K562 (cell line): Measurements from ENCODE around the gene SLC2A8. TPM values are rescaled to one million over a fixed set of nuclear protein-coding genes. Genes with fewer than 3 reads are reported as not detected.

ENCODE experiments used
- CLOCK ChIP-seq: fragments of 250-450 bp; sonication (Bioruptor Pico); IDR thresholded peaks from 2 replicates; pipeline ENCODE4 v1.4.0; 2020; ENCODE audit warnings: mild to moderate bottlenecking, moderate library complexity, borderline replicate concordance
- FOXO4 ChIP-seq: fragments of 450-650 bp; formaldehyde crosslinking; IDR thresholded peaks from 2 replicates; pipeline ENCODE4 v1.4.0; 2020; ENCODE audit warnings: mild to moderate bottlenecking, moderate library complexity
- GATAD2A ChIP-seq: fragments of 450-650 bp; IDR thresholded peaks from 2 replicates; pipeline ENCODE4 v1.6.1; 2017
- HDAC2 ChIP-seq: fragments of 450-650 bp; IDR thresholded peaks from 2 replicates; pipeline ENCODE4 v1.6.1; 2016; ENCODE audit warnings: mild to moderate bottlenecking
- HMG20A ChIP-seq: fragments of 450-650 bp; formaldehyde crosslinking; conservative IDR thresholded peaks from 2 replicates; pipeline ENCODE4 v1.4.0; 2020; ENCODE audit warnings: mild to moderate bottlenecking, mixed read lengths
- ILK ChIP-seq: fragments of 450-650 bp; IDR thresholded peaks from 2 replicates; pipeline ENCODE4 v1.6.1; 2016; ENCODE audit warnings: missing genetic modification characterization, low read depth, mild to moderate bottlenecking, missing compliant biosample characterization, moderate library complexity, borderline replicate concordance
- MED1 ChIP-seq: sonication (generic); formaldehyde crosslinking; IDR thresholded peaks from 2 replicates; pipeline ENCODE4 v1.8.1; 2023; ENCODE audit warnings: missing genetic modification reagents, borderline replicate concordance
- NFE2L1 ChIP-seq: fragments of 450-650 bp; IDR thresholded peaks from 2 replicates; pipeline ENCODE4 v1.6.1; 2016; ENCODE audit warnings: missing genetic modification characterization, low read depth, mild to moderate bottlenecking, missing compliant biosample characterization, moderate library complexity, borderline replicate concordance
- OTX1 ChIP-seq: fragments of 450-650 bp; formaldehyde crosslinking; IDR thresholded peaks from 2 replicates; pipeline ENCODE4 v1.4.0; 2022; ENCODE audit warnings: mild to moderate bottlenecking
- PHTF2 ChIP-seq: fragments of 250-450 bp; sonication (Bioruptor Pico); IDR thresholded peaks from 2 replicates; pipeline ENCODE4 v1.5.0; 2021; ENCODE audit warnings: mild to moderate bottlenecking
- PYGO2 ChIP-seq: fragments of 450-650 bp; IDR thresholded peaks from 2 replicates; pipeline ENCODE4 v1.6.1; 2016; ENCODE audit warnings: mild to moderate bottlenecking, missing genetic modification characterization, moderate library complexity, missing compliant biosample characterization
- RBBP5 ChIP-seq: fragments of 200-600 bp; sonication (generic); IDR thresholded peaks from 2 replicates; pipeline ENCODE4 v1.6.1; 2012; ENCODE audit warnings: borderline replicate concordance, mild to moderate bottlenecking, low read length, control low read depth, inconsistent platforms; ENCODE audit not compliant: insufficient read depth, poor library complexity, severe bottlenecking
- SAP30 ChIP-seq: fragments of 200-600 bp; sonication (generic); IDR thresholded peaks from 2 replicates; pipeline ENCODE4 v1.6.1; 2012; ENCODE audit warnings: borderline replicate concordance, low read depth, mild to moderate bottlenecking, moderate library complexity, low read length, control low read depth, inconsistent platforms; ENCODE audit not compliant: insufficient read depth, poor library complexity, severe bottlenecking
- SETDB1 ChIP-seq: IDR thresholded peaks from one replicate; pipeline ENCODE4 v1.6.1; 2012; ENCODE audit warnings: low read length, control low read depth, inconsistent platforms
- SIN3A ChIP-seq, 2 experiments: fragments of 150-350 bp in 1 of 2; IDR thresholded peaks; 2 replicates each; pipeline ENCODE4 v1.6.1; 2011 to 2016; ENCODE audit warnings: borderline replicate concordance in 2 of 2, low read depth in 2 of 2, low read length in 2 of 2, mild to moderate bottlenecking in 2 of 2, moderate library complexity in 2 of 2; ENCODE audit not compliant: control insufficient read depth in 1 of 2
- TBP ChIP-seq: optimal IDR thresholded peaks from 2 replicates; pipeline ENCODE3; 2011; ENCODE audit warnings: low read depth, low read length, improper control_type of control experiment
- ZC3H4 ChIP-seq: sonication (generic); formaldehyde crosslinking; IDR thresholded peaks from 2 replicates; pipeline ENCODE4 v1.9.0; 2021; ENCODE audit warnings: missing genetic modification reagents, borderline replicate concordance
- ZNF274 ChIP-seq: IDR thresholded peaks from 2 replicates; pipeline ENCODE4 v1.6.1; 2011; ENCODE audit warnings: low read depth, mild to moderate bottlenecking, low read length, moderate library complexity, borderline replicate concordance
- ZNF354B ChIP-seq: fragments of 250-450 bp; sonication (Bioruptor Pico); IDR thresholded peaks from 2 replicates; pipeline ENCODE4 v1.4.0; 2020
- ZNF408 ChIP-seq: fragments of 250-450 bp; sonication (Bioruptor Pico); IDR thresholded peaks from 2 replicates; pipeline ENCODE4 v1.4.0; 2020; ENCODE audit warnings: low read depth, mild to moderate bottlenecking, moderate library complexity
- ZNF507 ChIP-seq: conservative IDR thresholded peaks from 2 replicates; pipeline ENCODE4 v1.6.1; 2017; ENCODE audit warnings: missing genetic modification characterization, missing compliant biosample characterization
- ZNF766 ChIP-seq: fragments of 200-800 bp; sonication (Bioruptor generic); conservative IDR thresholded peaks from 2 replicates; pipeline ENCODE4 v1.6.1; 2016; ENCODE audit warnings: missing genetic modification characterization, missing compliant biosample characterization
- polyA plus RNA-seq, 8 experiments: library from polyadenylated mRNA; depleted of rRNA in 4 of 8; stranded (reverse) in 5 of 8; unstranded in 3 of 8; fragments of >200 nt; fragmentation: Nextera tagmentation in 2 of 8; fragmentation: Illumina TruSeq in 1 of 8; extraction: Ambion mirVana in 2 of 8; extraction: Trizol in 1 of 8; gene quantifications; 2 replicates each; pipeline versions ENCODE4 v1.2.1 to v1.2.3, GENCODE V29; 2011 to 2014; ENCODE audit warnings: inconsistent platforms in 1 of 8, missing spikeins in 1 of 8
- total RNA-seq, 7 experiments: library from RNA; depleted of rRNA in 6 of 7; stranded (reverse); fragments of >200 nt in 6 of 7; fragmentation: Illumina TruSeq in 2 of 7; extraction: Trizol in 2 of 7; gene quantifications; 2 replicates each; pipeline versions ENCODE4 v1.2.1 to v1.2.3, GENCODE V29; 2011 to 2021; ENCODE audit warnings: low replicate concordance in 1 of 7
- TF ChIP-seq, protein P1 (sequence below): fragments of 250-450 bp; sonication (Bioruptor Pico); IDR thresholded peaks from 2 replicates; pipeline ENCODE4 v1.8.0; 2022; ENCODE audit warnings: inconsistent platforms, mild to moderate bottlenecking, moderate library complexity, borderline replicate concordance

Gene SLC2A8
- total and polyA plus RNA-seq, 9 of the 15 experiments (the other 6 are each of a cell fraction or from before 2014, with no cell fraction given) = 0.13 to 12.9 (median 5.2) TPM

DNA sequence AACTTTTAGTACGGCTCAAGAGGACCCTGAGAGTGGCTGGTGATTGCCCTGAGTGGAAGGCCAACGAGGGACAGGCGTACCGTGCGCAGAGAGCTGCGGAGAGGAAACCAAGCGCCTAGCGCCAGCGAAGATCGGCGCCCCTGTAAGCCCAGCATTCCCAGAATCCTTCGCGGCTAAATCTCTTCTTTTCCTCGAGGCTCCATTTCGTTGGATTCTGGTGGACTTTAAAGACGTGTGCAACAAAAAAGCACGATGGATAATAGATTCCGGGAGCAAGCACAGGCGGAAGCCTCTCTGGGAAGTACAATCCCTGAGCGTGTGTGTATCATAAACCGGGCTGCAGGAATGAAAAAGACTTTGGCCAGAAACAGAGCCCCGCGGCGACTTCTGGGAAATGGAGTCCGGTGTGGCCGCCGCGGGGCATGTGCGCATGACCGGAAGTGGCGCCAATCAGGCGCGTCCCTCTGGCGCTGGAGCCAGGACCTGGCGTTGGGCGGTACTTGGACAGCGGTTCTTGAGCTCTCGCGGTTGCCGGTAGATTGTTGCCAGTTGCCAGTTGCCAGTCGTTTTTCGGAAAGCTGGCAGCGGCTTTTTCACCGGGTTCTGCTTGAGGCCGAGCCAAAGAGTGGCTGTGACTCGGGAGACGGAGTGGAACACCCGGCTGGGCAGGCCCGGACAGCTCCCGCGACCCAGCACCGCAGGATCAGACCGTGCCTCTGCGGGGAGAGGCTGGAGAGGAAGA, 27.1 kb downstream of the SLC2A8 start, which contains the start of gene ZNF79 (continued):
- TF ChIP-seq FOXO4 (CRISPR knock-in tag) (no peak), ZNF408 (no peak), SIN3A (IDR thresholded peaks at IDR 0.05; ENCODE audit: borderline replicate concordance in 2 of 2, control insufficient read depth in 1 of 2, low read depth in 2 of 2, low read length in 2 of 2) (peak in 1 of 2 experiments; percentile 86; a peak in 1 of 4 replicates), PYGO2 (tag) (peak; percentile 56; the same call in 1 of the 2 replicates), TBP (peak; percentile 97), HDAC2 (0 out of 2 replicates have a peak, but pooled peaks have one; percentile 22), CLOCK (no peak), RBBP5 (peak; percentile 93), ILK (tag) (no peak), MED1 (CRISPR knock-in tag) (no peak), GATAD2A (no peak), NFE2L1 (tag) (no peak), OTX1 (CRISPR knock-in tag) (no peak), ZNF766 (CRISPR knock-in tag) (peak; percentile 72), SAP30 (peak; percentile 71), ZNF507 (tag) (no peak), ZC3H4 (CRISPR knock-in tag) (no peak), ZNF354B (0 out of 2 replicates have a peak, but pooled peaks have one; percentile 4), SETDB1 (no peak), HMG20A (CRISPR knock-in tag) (no peak), PHTF2 (CRISPR knock-in tag) (no peak), ZNF274 (no peak)
- TF ChIP-seq, protein P1, sequence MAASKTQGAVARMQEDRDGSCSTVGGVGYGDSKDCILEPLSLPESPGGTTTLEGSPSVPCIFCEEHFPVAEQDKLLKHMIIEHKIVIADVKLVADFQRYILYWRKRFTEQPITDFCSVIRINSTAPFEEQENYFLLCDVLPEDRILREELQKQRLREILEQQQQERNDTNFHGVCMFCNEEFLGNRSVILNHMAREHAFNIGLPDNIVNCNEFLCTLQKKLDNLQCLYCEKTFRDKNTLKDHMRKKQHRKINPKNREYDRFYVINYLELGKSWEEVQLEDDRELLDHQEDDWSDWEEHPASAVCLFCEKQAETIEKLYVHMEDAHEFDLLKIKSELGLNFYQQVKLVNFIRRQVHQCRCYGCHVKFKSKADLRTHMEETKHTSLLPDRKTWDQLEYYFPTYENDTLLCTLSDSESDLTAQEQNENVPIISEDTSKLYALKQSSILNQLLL (CRISPR knock-in tag) = no peak
